OCI-LY7 (cell line): ENCODE data around the gene SPATS1.

Experiments used
- CTCF ChIP-seq: fragments of 200-600 bp; sonication (generic); conservative IDR thresholded peaks from 2 replicates; pipeline ENCODE4 v1.5.1; 2014; ENCODE audit warnings: mild to moderate bottlenecking, antibody characterized with exemption, low read length, moderate library complexity, mixed read lengths
- EZH2phosphoT487 ChIP-seq: fragments of 200-600 bp; sonication (generic); IDR thresholded peaks from 2 replicates; pipeline ENCODE4 v1.6.1; 2018; ENCODE audit warnings: low read depth, borderline replicate concordance, mild to moderate bottlenecking, mixed run types, antibody characterized with exemption, low read length, moderate library complexity, mixed read lengths

GRCh38 chr6:44309092-44309491 lies 33.4 kb upstream of the SPATS1 start:
- TF ChIP-seq CTCF = no peak
- TF ChIP-seq EZH2phosphoT487 = no peak
